Ishikawa (cell line): ENCODE data around the gene IGFN1.

Source experiments
- CEBPB ChIP-seq: IDR thresholded peaks from 2 replicates; pipeline ENCODE4 v1.6.1; 2012
- CREB1 ChIP-seq: IDR thresholded peaks from 2 replicates; pipeline ENCODE4 v1.6.1; 2012; ENCODE audit warnings: low read depth
- EGR1 ChIP-seq: IDR thresholded peaks from 2 replicates; pipeline ENCODE4 v1.6.1; 2012
- EP300 ChIP-seq: IDR thresholded peaks from 2 replicates; pipeline ENCODE4 v1.6.1; 2012; ENCODE audit warnings: borderline replicate concordance
- FOXM1 ChIP-seq: IDR thresholded peaks from 2 replicates; pipeline ENCODE4 v1.6.1; 2012; ENCODE audit warnings: low read depth, borderline replicate concordance
- MAX ChIP-seq: IDR thresholded peaks from 2 replicates; pipeline ENCODE4 v1.6.1; 2012
- NFIC ChIP-seq: IDR thresholded peaks from 2 replicates; pipeline ENCODE4 v1.6.1; 2012
- RAD21 ChIP-seq: IDR thresholded peaks from 2 replicates; pipeline ENCODE4 v1.6.1; 2012; ENCODE audit warnings: low read depth
- REST ChIP-seq: IDR thresholded peaks from 2 replicates; pipeline ENCODE4 v1.6.1; 2012; ENCODE audit warnings: low read depth, mild to moderate bottlenecking
- TAF1 ChIP-seq: IDR thresholded peaks from 2 replicates; pipeline ENCODE4 v1.6.1; 2012; ENCODE audit warnings: low read depth, mild to moderate bottlenecking
- TCF12 ChIP-seq: IDR thresholded peaks from 2 replicates; pipeline ENCODE4 v1.6.1; 2012; ENCODE audit warnings: low read depth
- TEAD4 ChIP-seq: IDR thresholded peaks from 2 replicates; pipeline ENCODE4 v1.6.1; 2012
- USF1 ChIP-seq: IDR thresholded peaks from 2 replicates; pipeline ENCODE4 v1.6.1; 2012
- YY1 ChIP-seq: IDR thresholded peaks from 2 replicates; pipeline ENCODE4 v1.6.1; 2012; ENCODE audit warnings: low read depth
- ZBTB7A ChIP-seq: IDR thresholded peaks from 2 replicates; pipeline ENCODE4 v1.6.1; 2012; ENCODE audit warnings: low read depth

Gene IGFN1

GRCh38 chr1:201190624-201191051, at the start of gene IGFN1:
Gene IGFN1 (plus strand): TSS chr1:201190824. CDS start chr1:201193294, 2,470 bp downstream.
- no peak for TF ChIP-seq USF1
- TF ChIP-seq TCF12: 0 out of 2 replicates have a peak, but pooled peaks have one; percentile 27
- TF ChIP-seq TEAD4: no peak
- no peak for TF ChIP-seq CEBPB
- no peak for TF ChIP-seq MAX
- no peak for TF ChIP-seq FOXM1

GRCh38 chr1:201140941-201141260, 49.7 kb upstream of the IGFN1 start:
- TF ChIP-seq ZBTB7A: no peak
- TF ChIP-seq TCF12: no peak
- TF ChIP-seq EGR1: no peak
- TF ChIP-seq YY1: no peak
- no peak for TF ChIP-seq FOXM1
- no peak for TF ChIP-seq REST
- TF ChIP-seq RAD21: no peak
- no peak for TF ChIP-seq NFIC
- no peak for TF ChIP-seq MAX
- no peak for TF ChIP-seq TEAD4
- TF ChIP-seq TAF1: no peak
- no peak for TF ChIP-seq CREB1
- no peak for TF ChIP-seq EP300
- TF ChIP-seq CEBPB: no peak
- no peak for TF ChIP-seq USF1

- TF ChIP-seq ZBTB7A (no peak), NFIC (no peak), EP300 (no peak), REST (no peak), CEBPB (no peak), TCF12 (no peak)
Measured at GRCh38 chr1:201141418-201141817, 49.2 kb upstream of the IGFN1 start.

GRCh38 chr1:201142011-201142848, 48.4 kb upstream of the IGFN1 start:
- TF ChIP-seq TCF12 (no peak), NFIC (no peak), ZBTB7A (no peak), TAF1 (no peak), REST (no peak), YY1 (no peak), EGR1 (no peak), RAD21 (no peak), FOXM1 (no peak), EP300 (no peak), USF1 (no peak), CEBPB (no peak), CREB1 (no peak), TEAD4 (no peak), MAX (no peak)
